GM18867 (cell line): ENCODE data around the gene PPM1B.
A peak's percentile ranks its signal among the peaks of the same experiment; 100 is the strongest.
"Not testable (repeated sequence)": the region's sequence is repeated elsewhere in the genome, so short reads cannot be mapped to it uniquely, and the experiment has no call there.

ENCODE experiments used
- ATAC-seq: cut with Tn5 transposase; IDR thresholded peaks from one replicate; pipeline ENCODE4 v1.9.1; 2021; ENCODE audit warnings: mild to moderate bottlenecking, moderate library complexity; ENCODE audit not compliant: unreplicated experiment

The PPM1B gene

DNA sequence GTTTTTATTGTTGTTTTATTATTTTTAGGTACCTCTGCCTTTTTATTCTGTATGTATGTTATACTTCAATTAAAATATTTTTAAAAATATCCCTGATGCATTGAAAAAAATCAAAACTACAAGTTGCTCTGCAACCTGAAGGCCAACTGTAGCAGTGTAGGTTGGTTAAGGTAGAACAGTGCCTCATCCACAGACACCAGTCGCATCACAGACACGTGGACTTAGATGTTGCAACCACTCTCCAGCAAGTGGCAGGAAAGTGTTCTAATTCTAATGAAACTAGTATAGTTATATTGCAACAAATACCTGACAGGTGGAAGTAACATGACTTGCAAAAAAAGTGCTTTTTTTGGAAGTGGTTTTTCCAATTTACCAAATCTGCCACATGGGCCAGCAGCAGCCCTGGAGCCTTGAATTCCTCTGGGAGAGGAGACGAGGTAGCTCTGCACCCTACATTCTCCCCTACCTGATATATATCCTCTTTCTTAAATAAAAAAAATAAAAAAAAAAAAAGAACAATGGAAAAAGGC is 78.2 kb downstream of the PPM1B start:
- ATAC-seq: no peak

DNA sequence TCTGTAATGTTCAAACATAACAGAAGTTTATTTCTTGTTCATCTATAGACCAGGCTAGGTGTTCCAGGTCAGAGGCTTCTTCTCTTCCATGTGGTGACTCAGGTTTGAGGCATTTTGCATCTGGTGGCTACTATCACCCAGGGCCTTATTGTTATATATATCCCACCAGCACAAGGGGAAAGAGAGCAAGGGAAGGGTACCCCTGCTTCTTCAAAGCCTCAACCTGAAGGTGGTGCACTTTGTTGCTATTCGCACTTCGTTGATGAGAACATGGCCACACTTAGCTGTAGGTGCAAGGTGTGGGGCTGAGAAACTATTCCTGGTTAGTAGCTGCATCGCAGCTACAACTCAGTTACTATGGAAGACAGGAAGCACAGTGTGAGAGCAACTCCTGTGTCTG is 79.2 kb downstream of the PPM1B start:
- no peak for ATAC-seq

DNA sequence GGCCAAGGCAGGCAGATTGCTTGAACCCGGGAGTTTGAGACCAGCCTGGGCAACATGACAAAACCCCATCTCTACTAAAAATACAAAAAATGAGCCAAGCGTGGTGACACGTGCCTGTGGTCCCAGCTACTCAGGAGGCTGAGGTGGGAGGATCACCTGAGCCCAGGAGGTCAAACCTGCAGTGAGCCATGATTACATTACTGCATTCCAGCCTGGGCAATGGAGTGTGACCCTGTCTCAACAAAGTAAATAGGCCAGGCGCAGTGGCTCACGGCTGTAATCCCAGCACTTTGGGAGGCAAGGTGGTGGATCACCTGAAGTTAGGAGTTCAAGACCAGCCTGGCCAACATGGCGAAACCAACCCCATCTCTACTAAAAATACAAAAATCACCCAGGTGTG is 80.6 kb downstream of the PPM1B start:
- ATAC-seq: not testable (repeated sequence)

DNA sequence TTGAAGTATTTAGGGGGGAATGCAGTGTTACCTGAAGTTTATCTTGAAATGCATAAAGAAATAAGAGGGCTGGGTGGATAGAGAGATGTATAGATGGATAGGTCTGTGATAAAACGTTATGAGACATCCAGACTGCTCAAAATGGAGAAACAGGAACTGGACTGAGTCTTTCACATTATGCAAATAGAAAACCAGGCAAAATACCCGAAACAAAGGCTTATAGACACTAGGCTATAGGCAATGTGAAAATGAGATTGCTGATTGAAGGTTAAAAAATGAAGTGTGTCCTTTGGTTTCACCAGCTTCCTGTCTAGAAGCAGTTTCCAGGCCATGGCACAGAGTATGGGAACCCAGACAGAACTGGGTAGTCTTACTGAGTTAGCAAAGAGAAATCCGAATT is 81.7 kb downstream of the PPM1B start:
- peak; percentile 56 for ATAC-seq

GRCh38 chr2:44254023-44254422 is 85.3 kb downstream of the PPM1B start:
- no peak for ATAC-seq

- ATAC-seq: not testable (repeated sequence)
Measured at GRCh38 chr2:44255704-44256103, 87.0 kb downstream of the PPM1B start.

DNA sequence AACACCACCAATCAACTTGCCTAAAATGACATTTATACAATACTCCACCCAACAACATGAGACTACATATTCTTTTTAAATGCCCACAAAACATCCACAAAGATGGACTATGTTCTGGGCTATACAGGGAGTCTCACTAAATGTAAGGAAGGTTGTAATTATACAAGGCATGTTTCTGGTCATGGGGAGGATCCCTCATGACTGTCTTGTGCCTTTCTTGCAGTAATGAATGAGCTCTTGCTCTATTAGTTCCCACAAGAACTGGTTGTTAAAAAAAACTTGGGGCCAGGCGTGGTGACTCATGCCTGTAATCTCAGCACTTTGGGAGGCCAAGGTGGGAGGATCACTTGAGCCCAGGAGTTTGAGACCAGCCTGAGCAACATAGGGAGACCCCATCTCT is 89.1 kb downstream of the PPM1B start:
- not testable (repeated sequence) for ATAC-seq

GRCh38 chr2:44267269-44267795 is 98.7 kb downstream of the PPM1B start:
- ATAC-seq: no peak

DNA sequence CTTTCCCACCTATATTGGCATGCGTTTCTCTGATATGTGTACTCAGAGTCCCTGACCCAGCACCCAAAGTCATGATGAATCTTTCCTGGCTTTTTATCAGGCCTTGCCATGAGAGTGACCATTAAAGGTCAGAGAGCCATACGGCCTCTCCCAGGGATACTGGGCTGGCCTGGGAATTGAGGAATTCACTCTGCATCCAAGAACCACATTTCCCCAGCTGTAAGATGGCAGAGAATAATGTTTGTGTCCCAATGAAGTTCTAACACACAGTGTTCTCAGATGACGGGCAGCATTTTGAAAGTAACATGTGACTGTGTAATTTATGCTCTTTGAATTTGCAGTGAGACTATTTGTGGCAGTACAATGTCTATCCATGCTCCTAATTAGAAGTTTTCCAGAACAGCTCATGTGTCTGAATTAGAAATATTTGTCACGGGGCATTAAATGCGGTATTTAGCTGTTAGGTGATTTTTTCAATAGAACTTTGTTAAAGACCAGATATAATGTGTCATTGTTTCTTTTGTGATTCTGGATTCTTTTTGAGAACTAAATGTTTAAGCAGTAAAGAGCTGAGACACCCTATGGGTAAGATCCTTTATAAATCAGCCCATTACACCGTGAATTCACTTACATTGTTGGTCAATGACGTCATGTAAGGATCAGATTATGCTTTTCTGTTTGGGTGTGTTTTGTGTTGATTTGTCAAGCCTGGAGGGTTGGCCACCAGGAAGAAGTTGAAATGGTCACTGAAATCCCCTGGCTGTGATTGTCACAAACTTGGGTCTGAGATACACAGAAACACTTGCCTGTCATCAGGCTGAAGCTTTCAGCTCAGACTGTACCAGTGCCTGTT is 99.3 kb downstream of the PPM1B start:
- ATAC-seq: no peak

- no peak for ATAC-seq
Measured at GRCh38 chr2:44269831-44270230, 101.2 kb downstream of the PPM1B start.

- no peak for ATAC-seq
Measured at GRCh38 chr2:44271296-44271695, 102.6 kb downstream of the PPM1B start.

- no peak for ATAC-seq
Measured at GRCh38 chr2:44273076-44273475, 104.4 kb downstream of the PPM1B start.

DNA sequence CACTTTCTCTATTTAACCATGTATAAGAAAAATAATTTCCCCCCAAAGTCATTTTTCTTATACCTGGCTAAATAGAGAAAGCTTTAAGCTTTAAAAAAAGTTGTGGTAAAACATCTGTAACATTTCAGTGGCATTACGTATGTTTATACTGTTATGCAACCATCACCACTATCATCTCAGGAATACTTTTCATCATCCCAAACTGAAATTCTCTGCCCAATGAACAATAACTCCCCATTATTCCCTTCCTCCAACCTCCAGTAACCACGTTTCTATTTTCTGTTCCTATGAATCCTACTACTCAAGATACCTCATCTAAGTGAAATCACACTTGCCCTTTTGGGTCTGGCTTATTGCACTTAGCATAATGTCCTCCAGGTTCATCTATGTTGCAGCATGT is 104.9 kb downstream of the PPM1B start:
- no peak for ATAC-seq

DNA sequence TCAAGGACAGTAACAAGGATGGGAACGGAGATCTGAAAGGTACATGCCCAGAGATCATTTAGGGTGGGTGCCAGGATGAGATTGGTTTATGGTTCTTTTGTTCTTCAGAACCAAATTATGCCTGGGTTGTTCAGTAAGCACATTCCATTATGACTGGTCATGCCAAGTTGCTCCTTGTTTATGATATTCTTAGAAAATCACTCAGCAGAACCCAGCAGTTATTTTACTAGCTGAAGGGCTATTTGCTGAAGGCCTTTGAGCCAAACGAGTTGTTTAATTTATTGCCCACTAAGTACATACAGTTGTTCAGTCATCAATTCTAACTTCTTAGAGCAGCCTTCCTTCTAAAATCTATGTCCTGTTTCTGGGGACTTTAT is 107.2 kb downstream of the PPM1B start:
- no peak for ATAC-seq

DNA sequence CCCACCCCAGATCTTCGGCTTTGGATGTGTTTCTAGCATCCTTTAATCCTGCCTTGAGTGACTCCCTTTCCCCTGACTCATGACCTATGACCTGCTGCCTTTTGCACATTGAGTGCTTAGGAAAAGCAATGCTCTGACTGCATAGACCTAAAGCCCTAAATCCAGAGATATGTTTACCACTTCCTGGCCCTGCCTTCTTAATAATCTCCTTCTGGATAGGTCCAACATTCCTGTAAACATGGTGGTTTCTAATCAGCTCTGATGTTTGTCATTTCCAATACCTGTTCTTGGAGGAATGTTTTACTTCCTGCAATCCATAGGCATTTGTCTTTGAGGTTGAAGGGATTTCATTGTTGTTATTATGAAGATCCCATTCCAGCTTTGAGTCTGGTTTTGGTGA is 108.9 kb downstream of the PPM1B start:
- no peak for ATAC-seq

DNA sequence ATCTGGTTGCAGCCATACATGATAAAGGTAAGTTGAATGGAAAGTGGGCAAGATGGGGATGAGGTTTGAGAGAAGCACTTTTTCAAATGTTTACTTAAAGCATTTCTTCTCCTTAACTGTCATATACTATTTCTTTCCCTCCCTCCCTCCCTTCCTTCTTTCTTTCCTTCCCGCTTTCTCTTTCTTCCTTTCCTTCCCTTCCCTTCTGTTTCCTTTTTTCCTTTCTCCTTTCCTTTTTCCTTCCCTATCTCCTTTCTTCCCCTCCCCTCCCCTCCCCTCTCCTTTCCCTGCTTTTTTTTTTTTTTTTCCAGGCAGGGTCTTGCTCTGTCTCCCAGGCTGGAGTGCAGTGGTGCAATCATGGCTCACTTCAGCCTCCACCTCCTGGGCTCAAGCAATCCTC is 112.2 kb downstream of the PPM1B start:
- ATAC-seq: no peak
